Measurements from ENCODE around the gene ZC3H8. TPM values are rescaled to one million over a fixed set of nuclear protein-coding genes. Genes with fewer than 3 reads are reported as not detected.

Gene ZC3H8
- total RNA-seq, 1 donor from 2014 or later: 23.9 TPM

GRCh38 chr2:112164876-112165275, 90.0 kb downstream of the ZC3H8 start:
- no peak for DNase-seq (ENCODE audit: low spot score)

- no peak for DNase-seq (ENCODE audit: low spot score)
Measured at GRCh38 chr2:112163541-112163981, 91.3 kb downstream of the ZC3H8 start.

DNA sequence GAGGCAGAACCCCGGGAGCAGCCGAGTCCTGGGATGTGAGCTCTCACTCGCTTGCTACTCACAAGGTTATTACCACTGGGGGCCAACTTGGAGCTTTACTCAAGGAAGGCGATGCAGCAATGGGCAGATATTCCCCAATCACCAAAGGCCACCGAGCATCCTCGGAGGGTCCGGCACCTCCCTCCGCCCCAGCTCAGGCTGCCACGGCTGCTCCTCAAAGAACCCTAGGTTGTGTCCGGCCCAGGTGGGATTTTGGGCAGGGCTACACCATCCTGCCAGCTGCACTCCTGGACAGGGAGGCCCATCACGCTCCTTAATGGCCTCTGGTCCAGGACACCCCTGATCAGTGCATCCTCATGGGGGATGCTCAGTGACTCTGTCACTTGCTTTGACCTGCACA, 91.9 kb downstream of the ZC3H8 start:
- DNase-seq (ENCODE audit: low spot score): no peak

GRCh38 chr2:112162341-112162740, 92.5 kb downstream of the ZC3H8 start:
- DNase-seq (ENCODE audit: low spot score): no peak

Other genes starting within 250 kb of the ZC3H8 start
- 51.0 TPM for gene TMEM87B, start 199.8 kb downstream of the ZC3H8 start, total RNA-seq
- 8.9 TPM for gene FBLN7, start 116.7 kb downstream of the ZC3H8 start, total RNA-seq
- gene ZC3H6, start 20.6 kb upstream of the ZC3H8 start, total RNA-seq: 18.9 TPM
- 20.1 TPM for gene RGPD8, start 178.6 kb upstream of the ZC3H8 start, total RNA-seq
- 22.2 TPM for gene TTL, start 227.1 kb upstream of the ZC3H8 start, total RNA-seq